GM12878 (cell line): Measurements from ENCODE around the gene ZDHHC18. TPM values are rescaled to one million over a fixed set of nuclear protein-coding genes. Genes with fewer than 3 reads are reported as not detected.

ENCODE experiments used
- BCLAF1 ChIP-seq: fragments of 450-650 bp; IDR thresholded peaks from 2 replicates; pipeline ENCODE4 v1.6.1; 2017; ENCODE audit warnings: antibody characterized with exemption, mild to moderate bottlenecking, moderate library complexity
- BRCA1 ChIP-seq: IDR thresholded peaks from 2 replicates; pipeline ENCODE4 v1.6.1; 2011; ENCODE audit warnings: low read depth, low read length, improper control_type of control experiment
- CHD1 ChIP-seq: IDR thresholded peaks from 2 replicates; pipeline ENCODE4 v1.6.1; 2012; ENCODE audit warnings: low read depth, low read length, improper control_type of control experiment
- EED ChIP-seq: sonication (generic); IDR thresholded peaks from 2 replicates; pipeline ENCODE4 v1.6.1; 2016; ENCODE audit warnings: antibody characterized with exemption, low read depth
- EGR1 ChIP-seq, 2 experiments: IDR thresholded peaks; 1 replicate in 1 of 2; 2 replicates in 1 of 2; pipeline ENCODE4 v1.6.1; 2011 to 2012; ENCODE audit warnings: low read depth in 2 of 2, low read length in 2 of 2, borderline replicate concordance in 1 of 2, mild to moderate bottlenecking in 1 of 2, moderate library complexity in 1 of 2
- HDAC2 ChIP-seq: fragments of 200-600 bp; sonication (generic); IDR thresholded peaks from 2 replicates; pipeline ENCODE4 v1.6.1; 2017
- MEF2A ChIP-seq: IDR thresholded peaks from 2 replicates; pipeline ENCODE4 v1.6.1; 2011; ENCODE audit warnings: low read depth, mild to moderate bottlenecking, low read length, moderate library complexity; ENCODE audit not compliant: insufficient read depth
- MEF2B ChIP-seq: fragments of 450-650 bp; IDR thresholded peaks from 2 replicates; pipeline ENCODE4 v1.6.1; 2018; ENCODE audit warnings: mild to moderate bottlenecking, moderate library complexity; ENCODE audit not compliant: partially characterized antibody, poor library complexity, severe bottlenecking
- MYC ChIP-seq: IDR thresholded peaks from 2 replicates; pipeline ENCODE4 v1.6.1; 2011; ENCODE audit warnings: mild to moderate bottlenecking, low read length, moderate library complexity, inconsistent platforms; ENCODE audit not compliant: insufficient read depth, insufficient replicate concordance, insufficient read length, severe bottlenecking
- NFIC ChIP-seq: IDR thresholded peaks from 2 replicates; pipeline ENCODE4 v1.6.1; 2012; ENCODE audit warnings: low read depth, mild to moderate bottlenecking, inconsistent platforms, low read length, moderate library complexity
- NR2F1 ChIP-seq: fragments of 450-650 bp; conservative IDR thresholded peaks from 2 replicates; pipeline ENCODE4 v1.6.1; 2017; ENCODE audit warnings: mild to moderate bottlenecking
- PAX5 ChIP-seq: IDR thresholded peaks from 2 replicates; pipeline ENCODE4 v1.6.1; 2011; ENCODE audit warnings: low read depth, low read length, borderline replicate concordance
- POLR2AphosphoS2 ChIP-seq: IDR thresholded peaks from 2 replicates; pipeline ENCODE4 v1.6.1; 2011; ENCODE audit warnings: low read depth, mild to moderate bottlenecking, low read length, improper control_type of control experiment, moderate library complexity
- RAD51 ChIP-seq: fragments of 450-650 bp; IDR thresholded peaks from 2 replicates; pipeline ENCODE4 v1.6.1; 2016; ENCODE audit warnings: moderate library complexity, mild to moderate bottlenecking, inconsistent platforms
- SMAD5 ChIP-seq: IDR thresholded peaks from 2 replicates; pipeline ENCODE4 v1.6.1; 2016; ENCODE audit warnings: antibody characterized with exemption, low read depth
- SREBF2 ChIP-seq: IDR thresholded peaks from 2 replicates; pipeline ENCODE4 v1.6.1; 2012; ENCODE audit warnings: mild to moderate bottlenecking, low read length
- STAT3 ChIP-seq: IDR thresholded peaks from 2 replicates; pipeline ENCODE4 v1.6.1; 2011; ENCODE audit warnings: low read depth, low read length, improper control_type of control experiment
- TARDBP ChIP-seq: IDR thresholded peaks from 2 replicates; pipeline ENCODE4 v1.6.1; 2016; ENCODE audit warnings: borderline replicate concordance
- TCF12 ChIP-seq: IDR thresholded peaks from 2 replicates; pipeline ENCODE4 v1.6.1; 2011; ENCODE audit warnings: low read depth, mild to moderate bottlenecking, low read length
- YBX1 ChIP-seq: fragments of 450-650 bp; IDR thresholded peaks from 2 replicates; pipeline ENCODE4 v1.6.1; 2016; ENCODE audit warnings: antibody characterized with exemption
- ZNF207 ChIP-seq: fragments of 450-650 bp; IDR thresholded peaks from 2 replicates; pipeline ENCODE4 v1.6.1; 2014; ENCODE audit warnings: antibody characterized with exemption, mild to moderate bottlenecking, borderline replicate concordance
- ZNF217 ChIP-seq: fragments of 450-650 bp; IDR thresholded peaks from 2 replicates; pipeline ENCODE4 v1.6.1; 2017; ENCODE audit warnings: antibody characterized with exemption, mild to moderate bottlenecking
- polyA plus RNA-seq, 11 experiments: library from polyadenylated mRNA; depleted of rRNA in 4 of 11; unstranded in 6 of 11; stranded (reverse) in 5 of 11; fragments of >200 nt; fragmentation: Nextera tagmentation in 4 of 11; fragmentation: Illumina TruSeq in 1 of 11; extraction: Ambion mirVana in 4 of 11; extraction: Trizol in 1 of 11; gene quantifications; 1 replicate in 1 of 11; 2 replicates in 10 of 11; pipeline versions ENCODE4 v1.2.1 to v1.2.3, GENCODE V29; 2011 to 2016; ENCODE audit warnings: inconsistent platforms in 2 of 11, missing spikeins in 2 of 11, low read depth in 1 of 11
- total RNA-seq, 4 experiments: library from RNA; depleted of rRNA in 3 of 4; stranded (reverse); fragments of >200 nt in 3 of 4; fragmentation: Illumina TruSeq in 1 of 4; extraction: Trizol in 1 of 4; gene quantifications; 2 replicates each; pipeline versions ENCODE4 v1.2.1 to v1.2.3, GENCODE V29; 2013 to 2021
- TF ChIP-seq, protein P1 (sequence below): IDR thresholded peaks from 2 replicates; pipeline ENCODE4 v1.6.1; 2011; ENCODE audit warnings: borderline replicate concordance, low read depth, mild to moderate bottlenecking, moderate library complexity, mixed read lengths, low read length; ENCODE audit not compliant: insufficient read depth; ENCODE audit errors: extremely low read length
- TF ChIP-seq, protein P2 (sequence below): IDR thresholded peaks from 2 replicates; pipeline ENCODE4 v1.6.1; 2011; ENCODE audit warnings: low read depth, mild to moderate bottlenecking, low read length, moderate library complexity, borderline replicate concordance; ENCODE audit errors: extremely low read depth
- TF ChIP-seq, protein P3 (sequence below): IDR thresholded peaks from 2 replicates; pipeline ENCODE4 v1.6.1; 2011; ENCODE audit warnings: borderline replicate concordance, low read depth, mild to moderate bottlenecking, moderate library complexity, low read length; ENCODE audit not compliant: insufficient read depth, poor library complexity, severe bottlenecking

The ZDHHC18 gene
- total and polyA plus RNA-seq, 10 of the 15 experiments (the other 5 are each of a cell fraction or from before 2014, with no cell fraction given) = 0.40 to 81.2 (median 21.3) TPM

DNA sequence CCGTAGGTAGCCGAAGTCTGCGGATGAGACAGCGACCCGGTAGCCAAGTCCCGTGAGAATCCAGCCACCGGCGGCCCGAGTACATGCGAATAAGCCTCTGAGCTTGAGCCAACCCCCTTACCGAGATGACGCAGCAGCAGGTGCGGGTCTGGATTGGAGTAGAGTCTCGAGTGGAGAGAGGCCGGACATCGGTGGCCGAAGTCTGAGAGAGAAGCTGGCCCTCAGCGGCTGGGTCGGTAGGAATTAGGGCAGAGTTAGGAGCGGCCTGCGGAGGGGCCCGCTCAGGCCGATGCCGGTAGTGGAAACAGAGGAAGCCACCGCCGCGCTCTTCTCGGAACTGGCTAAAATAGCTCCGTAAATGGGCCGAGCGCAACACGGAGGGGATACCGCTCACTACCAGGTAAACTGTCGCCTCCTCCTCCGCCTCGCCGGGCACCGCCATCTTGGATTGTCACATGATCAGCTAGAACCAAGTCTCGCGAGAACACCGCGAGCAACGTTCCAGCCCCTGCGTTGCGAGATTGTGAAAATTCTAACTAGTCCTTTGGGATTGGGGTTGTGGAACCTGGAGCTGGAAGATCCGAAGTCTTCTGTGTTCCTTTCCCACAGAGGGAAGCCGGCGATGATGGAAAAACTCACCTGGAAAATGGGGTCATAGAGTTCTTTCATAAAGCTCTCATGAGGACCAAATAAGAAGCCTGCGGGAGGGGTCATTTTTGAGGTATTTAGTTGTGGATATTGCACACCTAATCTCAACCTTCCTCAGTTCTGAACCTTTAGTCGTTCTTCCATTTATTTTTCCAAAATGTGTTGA is 73.7 kb downstream of the ZDHHC18 start, which contains the start of gene GPATCH3 (continued):
- TF ChIP-seq, protein P1, sequence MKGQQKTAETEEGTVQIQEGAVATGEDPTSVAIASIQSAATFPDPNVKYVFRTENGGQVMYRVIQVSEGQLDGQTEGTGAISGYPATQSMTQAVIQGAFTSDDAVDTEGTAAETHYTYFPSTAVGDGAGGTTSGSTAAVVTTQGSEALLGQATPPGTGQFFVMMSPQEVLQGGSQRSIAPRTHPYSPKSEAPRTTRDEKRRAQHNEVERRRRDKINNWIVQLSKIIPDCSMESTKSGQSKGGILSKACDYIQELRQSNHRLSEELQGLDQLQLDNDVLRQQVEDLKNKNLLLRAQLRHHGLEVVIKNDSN = peak; percentile 91
- TF ChIP-seq TCF12 = no peak
- TF ChIP-seq POLR2AphosphoS2 = no peak
- no peak for TF ChIP-seq ZNF217
- TF ChIP-seq, protein P2, sequence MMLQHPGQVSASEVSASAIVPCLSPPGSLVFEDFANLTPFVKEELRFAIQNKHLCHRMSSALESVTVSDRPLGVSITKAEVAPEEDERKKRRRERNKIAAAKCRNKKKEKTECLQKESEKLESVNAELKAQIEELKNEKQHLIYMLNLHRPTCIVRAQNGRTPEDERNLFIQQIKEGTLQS = 0 out of 2 replicates have a peak, but pooled peaks have one; percentile 29
- TF ChIP-seq STAT3 = no peak
- TF ChIP-seq EGR1 (IDR thresholded peaks at IDR 0.05; ENCODE audit: borderline replicate concordance in 1 of 2, low read depth in 2 of 2, low read length in 2 of 2) = peak in 1 of 2 experiments; percentile 63; a peak in 1 of 3 replicates
- TF ChIP-seq MEF2B = peak; percentile 68
- TF ChIP-seq RAD51 = peak; percentile 94
- TF ChIP-seq PAX5 = peak; percentile 40; the same call in 1 of the 2 replicates
- TF ChIP-seq MEF2A = 0 out of 2 replicates have a peak, but pooled peaks have one; percentile 48
- TF ChIP-seq NR2F1 = 0 out of 2 replicates have a peak, but pooled peaks have one; percentile 34
- TF ChIP-seq SMAD5 = peak; percentile 69; the same call in 1 of the 2 replicates
- TF ChIP-seq YBX1 = no peak
- no peak for TF ChIP-seq SREBF2
- TF ChIP-seq TARDBP = peak; percentile 50; the same call in 1 of the 2 replicates
- TF ChIP-seq BCLAF1 = no peak
- TF ChIP-seq ZNF207 = peak; percentile 76
- TF ChIP-seq CHD1 = 0 out of 2 replicates have a peak, but pooled peaks have one; percentile 52
- no peak for TF ChIP-seq MYC
- peak; percentile 41; the same call in 1 of the 2 replicates for TF ChIP-seq EED
- peak; percentile 69; the same call in 1 of the 2 replicates for TF ChIP-seq NFIC
- TF ChIP-seq, protein P3, sequence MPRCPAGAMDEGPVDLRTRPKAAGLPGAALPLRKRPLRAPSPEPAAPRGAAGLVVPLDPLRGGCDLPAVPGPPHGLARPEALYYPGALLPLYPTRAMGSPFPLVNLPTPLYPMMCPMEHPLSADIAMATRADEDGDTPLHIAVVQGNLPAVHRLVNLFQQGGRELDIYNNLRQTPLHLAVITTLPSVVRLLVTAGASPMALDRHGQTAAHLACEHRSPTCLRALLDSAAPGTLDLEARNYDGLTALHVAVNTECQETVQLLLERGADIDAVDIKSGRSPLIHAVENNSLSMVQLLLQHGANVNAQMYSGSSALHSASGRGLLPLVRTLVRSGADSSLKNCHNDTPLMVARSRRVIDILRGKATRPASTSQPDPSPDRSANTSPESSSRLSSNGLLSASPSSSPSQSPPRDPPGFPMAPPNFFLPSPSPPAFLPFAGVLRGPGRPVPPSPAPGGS = no peak
- TF ChIP-seq BRCA1 = peak; percentile 90
- peak; percentile 89; the same call in 1 of the 2 replicates for TF ChIP-seq HDAC2
